DOHH2 (cell line): Measurements from ENCODE around the gene LSM11.

Experiments used
- EZH2phosphoT487 ChIP-seq: fragments of 200-600 bp; sonication (generic); IDR thresholded peaks from 2 replicates; pipeline ENCODE4 v1.6.1; 2017; ENCODE audit warnings: borderline replicate concordance, mild to moderate bottlenecking, antibody characterized with exemption, low read length, moderate library complexity, mixed read lengths
- TF ChIP-seq, protein P1 (sequence below): fragments of 200-600 bp; sonication (generic); IDR thresholded peaks from one replicate; pipeline ENCODE4 v1.5.1; 2014; ENCODE audit warnings: antibody characterized with exemption, mild to moderate bottlenecking, low read depth, low read length; ENCODE audit not compliant: poor library complexity, severe bottlenecking

DNA sequence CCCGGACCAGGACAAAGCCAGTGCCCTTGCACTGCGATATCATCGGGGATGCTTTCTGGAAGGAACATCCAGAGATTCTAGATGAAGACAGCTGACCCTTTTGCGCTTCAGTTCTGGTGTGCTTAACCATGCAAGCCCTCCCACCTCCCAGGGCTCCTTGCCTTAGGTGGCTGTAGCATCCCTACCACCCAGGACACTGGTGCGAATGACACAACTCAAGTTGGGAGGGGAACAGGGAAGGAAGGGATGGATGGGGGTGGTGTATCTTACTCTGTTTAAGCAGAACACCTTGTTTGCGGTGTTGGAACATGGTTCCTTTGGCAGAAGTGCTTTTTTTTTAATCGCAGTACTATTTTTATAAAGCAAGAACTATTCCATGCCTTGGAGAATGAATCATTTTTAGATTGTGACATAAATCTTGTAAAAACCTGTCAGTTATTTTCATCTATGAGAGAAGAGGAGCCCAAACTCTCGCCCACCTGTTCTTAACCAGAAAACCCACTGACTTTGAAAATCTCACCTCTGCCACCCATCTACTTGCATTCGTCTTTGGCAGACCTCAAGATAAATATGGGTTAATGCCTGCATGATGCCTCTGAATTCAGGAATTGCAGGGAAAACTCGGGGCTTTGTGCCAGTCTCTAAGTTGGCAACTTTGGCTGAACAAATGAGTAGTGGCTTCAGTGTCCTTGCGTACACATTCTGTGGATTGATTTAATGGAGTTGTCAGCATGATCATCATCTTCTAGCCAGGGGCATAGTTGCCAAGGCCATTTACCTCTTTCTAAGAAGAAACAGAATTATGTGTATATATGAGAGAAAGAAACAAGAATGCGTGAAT is 3.9 kb upstream of the LSM11 start:
- TF ChIP-seq, protein P1, sequence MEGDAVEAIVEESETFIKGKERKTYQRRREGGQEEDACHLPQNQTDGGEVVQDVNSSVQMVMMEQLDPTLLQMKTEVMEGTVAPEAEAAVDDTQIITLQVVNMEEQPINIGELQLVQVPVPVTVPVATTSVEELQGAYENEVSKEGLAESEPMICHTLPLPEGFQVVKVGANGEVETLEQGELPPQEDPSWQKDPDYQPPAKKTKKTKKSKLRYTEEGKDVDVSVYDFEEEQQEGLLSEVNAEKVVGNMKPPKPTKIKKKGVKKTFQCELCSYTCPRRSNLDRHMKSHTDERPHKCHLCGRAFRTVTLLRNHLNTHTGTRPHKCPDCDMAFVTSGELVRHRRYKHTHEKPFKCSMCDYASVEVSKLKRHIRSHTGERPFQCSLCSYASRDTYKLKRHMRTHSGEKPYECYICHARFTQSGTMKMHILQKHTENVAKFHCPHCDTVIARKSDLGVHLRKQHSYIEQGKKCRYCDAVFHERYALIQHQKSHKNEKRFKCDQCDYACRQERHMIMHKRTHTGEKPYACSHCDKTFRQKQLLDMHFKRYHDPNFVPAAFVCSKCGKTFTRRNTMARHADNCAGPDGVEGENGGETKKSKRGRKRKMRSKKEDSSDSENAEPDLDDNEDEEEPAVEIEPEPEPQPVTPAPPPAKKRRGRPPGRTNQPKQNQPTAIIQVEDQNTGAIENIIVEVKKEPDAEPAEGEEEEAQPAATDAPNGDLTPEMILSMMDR, result no peak
- TF ChIP-seq EZH2phosphoT487, result no peak
